CD4-positive, alpha-beta T cell treated with Interferon gamma for 1 hour (primary cell): ENCODE results near the gene SREBF1.

Experiments used
- DNase-seq: peaks from one replicate; pipeline ENCODE4 v3.0.0-alpha.2; 2020

The SREBF1 gene

DNA sequence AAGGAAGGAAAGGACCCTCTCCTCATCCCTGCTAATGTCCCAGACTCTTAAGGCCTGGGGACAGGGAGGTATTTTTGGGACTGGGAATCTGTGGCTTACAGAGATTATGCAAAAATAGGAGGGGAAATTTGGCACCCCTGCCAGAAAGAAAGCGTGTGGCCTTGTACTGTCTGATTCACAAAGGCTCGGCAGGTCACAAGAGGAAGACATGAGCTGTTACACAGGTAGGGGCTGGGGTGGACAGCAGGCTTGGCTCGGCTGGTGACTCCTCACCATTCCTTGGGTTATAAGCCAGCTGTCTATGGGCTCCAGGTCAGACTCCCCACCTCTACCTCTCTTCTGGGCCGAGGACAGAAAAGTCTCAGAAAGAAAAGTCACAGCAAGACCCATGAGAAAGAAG is 20.7 kb upstream of the SREBF1 start:
- no peak for DNase-seq

- no peak for DNase-seq
Measured at GRCh38 chr17:17856386-17856785, 19.6 kb upstream of the SREBF1 start.

GRCh38 chr17:17855976-17856375 is 19.2 kb upstream of the SREBF1 start:
- DNase-seq = no peak

DNA sequence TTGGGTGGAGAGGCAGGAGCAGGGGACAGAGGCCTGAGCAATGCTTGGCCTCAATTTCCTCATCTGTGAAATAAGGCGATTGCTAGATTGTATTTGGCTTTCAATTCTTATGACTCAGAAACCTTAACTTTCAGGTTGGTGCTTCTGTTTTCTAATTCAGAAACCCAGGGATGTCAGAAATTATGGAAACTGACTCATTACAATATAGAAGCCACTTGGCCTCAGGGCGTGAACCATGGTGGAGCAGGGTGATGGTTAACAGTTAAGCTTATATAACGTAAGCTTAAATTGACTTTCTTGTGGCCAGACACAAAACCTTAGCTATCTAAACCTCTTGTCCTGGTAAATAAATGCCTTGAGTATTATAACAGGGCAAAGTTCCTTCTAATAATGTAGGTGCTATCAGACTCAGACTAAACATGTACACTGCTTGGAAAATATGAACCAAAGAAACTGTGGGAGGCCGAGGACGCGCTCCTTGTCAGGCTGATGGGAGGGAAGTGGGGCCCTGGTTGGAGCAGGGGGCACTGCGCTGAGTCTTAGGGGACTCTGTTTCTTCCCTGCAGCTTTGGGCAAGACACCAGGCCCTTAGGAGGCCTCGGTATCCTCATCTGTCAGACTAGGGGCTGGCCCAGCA is 17.1 kb upstream of the SREBF1 start:
- DNase-seq = no peak

- DNase-seq = no peak
Measured at GRCh38 chr17:17852930-17853329, 16.1 kb upstream of the SREBF1 start.

DNA sequence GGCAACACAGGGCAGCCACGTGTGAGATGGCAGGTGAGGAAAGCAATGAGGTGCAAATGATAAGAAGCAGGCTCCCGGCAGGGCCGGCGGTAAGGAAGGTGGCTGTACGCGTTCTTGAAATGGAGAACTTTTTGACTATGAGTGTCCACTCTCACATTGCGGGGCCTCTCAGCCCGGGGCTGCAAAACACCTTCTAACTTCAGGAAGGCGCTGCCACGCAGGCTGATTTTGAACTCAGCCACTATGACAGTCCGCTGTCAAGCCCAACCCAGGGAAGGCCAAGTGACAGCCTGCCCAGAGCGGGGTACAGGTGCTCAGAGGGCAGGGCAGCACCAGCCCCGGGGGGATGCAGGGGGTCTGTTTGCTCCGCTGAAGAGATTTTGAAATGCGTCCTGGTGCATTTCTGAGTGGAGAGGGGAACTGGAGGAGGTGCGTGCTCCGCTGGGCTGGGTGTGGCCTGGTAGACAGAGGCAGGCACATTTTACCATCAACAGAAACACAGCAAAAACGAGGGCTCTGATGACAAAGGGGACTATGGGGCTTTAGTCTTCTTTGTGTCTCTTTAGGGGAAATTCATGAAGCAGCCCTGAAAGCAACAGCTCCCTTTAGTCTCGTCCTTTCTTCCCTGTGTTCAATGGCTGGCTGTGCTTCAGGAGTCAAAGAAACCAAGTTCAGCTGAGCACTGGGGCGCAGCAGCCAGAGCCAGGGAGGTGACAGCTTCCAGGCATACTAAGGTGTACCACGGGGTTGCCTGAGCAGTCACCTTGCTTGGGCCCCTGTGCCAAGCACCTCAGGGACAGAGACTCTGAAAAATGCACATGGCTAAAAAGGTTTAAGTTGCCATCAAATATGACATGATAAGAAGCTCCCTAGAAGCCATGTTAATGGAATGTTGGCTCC is 14.6 kb upstream of the SREBF1 start:
- DNase-seq = no peak

GRCh38 chr17:17849845-17850373 is 13.1 kb upstream of the SREBF1 start:
- DNase-seq = peak; percentile 74

DNA sequence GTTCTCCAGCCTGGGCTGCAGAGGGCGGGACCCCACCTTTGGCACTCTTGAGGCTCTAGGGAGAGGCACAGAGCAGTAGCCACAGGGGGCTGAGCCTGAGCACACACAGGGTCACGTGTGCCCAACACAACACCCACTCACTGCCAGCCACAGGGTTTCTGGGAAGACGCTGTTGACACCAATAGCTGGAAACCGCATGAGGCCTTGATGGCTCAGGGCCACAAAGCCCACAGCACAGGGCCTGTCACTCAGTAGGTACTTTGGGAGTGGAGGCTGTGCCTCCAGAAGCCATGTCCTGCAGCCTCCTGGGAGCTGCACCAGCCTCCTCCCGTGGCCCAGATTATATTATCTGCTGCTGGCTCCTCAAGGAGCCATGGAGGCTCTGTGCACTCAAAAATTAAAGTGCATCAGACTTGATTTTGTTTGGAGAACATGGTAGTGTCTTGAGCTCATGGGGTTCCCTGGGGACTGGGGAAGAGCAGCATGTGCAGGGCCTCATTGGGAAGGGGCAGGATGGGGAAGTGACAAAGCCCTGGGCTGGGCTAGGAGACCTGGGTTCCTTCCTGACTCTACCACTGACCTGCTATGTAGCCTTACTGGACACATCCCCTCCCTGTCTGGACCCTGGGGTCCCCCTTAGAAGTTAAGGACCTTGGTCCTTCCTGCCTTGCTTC is 12.5 kb upstream of the SREBF1 start:
- peak; percentile 85 for DNase-seq

DNA sequence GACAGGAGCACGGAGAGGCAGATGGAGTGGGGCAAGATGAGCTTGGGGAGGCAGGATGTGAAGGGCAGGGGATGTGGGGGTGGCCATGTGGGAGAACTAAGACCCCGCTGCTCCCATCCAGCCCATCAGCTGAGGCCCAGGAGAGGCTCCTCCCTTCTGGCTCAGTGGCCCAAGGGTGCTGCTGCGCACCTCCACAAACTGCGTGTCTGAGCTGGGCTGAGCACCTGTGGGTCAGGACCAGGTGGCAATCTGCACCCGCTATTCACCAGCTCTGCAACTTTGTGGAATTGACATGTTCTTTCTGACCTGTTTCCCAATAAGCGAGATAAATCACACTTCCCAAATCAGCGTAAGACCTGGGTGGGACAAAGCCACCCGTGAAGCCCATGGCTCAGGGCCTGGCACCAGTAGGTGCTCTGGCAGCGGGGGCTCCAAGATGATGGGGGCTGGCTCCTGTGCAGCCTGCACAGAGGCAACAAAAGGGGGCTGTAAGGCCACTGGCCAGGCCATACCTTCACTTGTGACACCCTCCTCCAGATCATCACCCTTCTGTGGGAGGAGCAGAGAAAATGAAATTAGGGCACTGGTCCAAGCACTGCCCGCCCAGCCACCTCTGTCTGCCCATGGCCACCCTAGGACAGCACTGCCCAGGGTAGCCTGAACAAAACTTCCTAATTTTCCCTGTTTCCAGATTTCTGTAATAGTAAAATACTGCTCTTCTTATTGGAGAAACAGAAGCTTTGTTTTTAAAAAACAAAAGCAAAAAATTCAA is 11.7 kb upstream of the SREBF1 start:
- no peak for DNase-seq

DNA sequence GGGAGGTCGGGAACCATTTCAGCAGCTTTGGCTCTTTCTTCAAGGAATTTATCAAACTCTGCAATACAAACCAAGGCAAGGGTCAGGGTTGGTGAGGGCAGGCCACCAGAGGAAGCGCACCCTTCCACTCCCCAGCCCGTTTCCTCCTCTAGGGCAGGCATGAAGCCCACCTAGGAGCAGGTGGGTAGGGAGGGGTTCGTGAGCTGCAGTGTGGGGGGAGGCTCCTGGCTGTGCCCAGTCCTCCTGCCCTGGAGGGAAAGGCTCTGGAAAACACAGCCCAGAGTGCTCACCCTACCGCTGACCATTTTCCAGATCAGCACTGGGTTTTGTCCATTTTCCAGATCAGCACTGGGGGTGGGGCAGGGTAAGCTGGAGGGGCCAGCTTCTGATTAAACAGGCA is 10.9 kb upstream of the SREBF1 start:
- no peak for DNase-seq

DNA sequence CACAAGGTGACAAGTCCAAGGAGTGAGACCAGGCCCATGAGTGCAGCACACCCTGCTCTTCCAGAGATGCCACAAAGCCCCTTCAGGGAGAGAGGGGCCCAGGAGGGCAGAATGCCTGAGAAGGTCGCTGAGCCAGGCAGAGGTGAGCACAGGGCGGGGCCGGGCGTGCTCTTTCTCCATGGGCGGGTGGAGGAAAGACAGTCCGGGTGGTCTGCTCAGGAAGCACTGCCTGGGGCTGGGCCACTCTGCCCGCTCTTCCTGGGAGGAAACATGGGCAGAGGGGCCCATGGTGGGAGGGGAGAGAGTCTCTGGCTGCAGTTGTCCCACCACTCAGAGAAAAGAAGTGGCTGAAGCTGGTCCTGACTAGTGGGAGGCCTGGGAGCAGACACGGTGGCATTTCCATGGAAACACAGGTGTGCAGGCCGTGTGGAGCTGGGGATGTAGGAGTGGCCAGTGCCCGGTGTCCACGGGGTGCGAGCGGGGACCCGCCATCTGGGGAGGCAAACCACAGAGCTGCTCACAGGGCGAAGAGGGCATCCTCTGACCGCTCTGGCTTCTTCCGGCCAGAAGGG is 10.4 kb upstream of the SREBF1 start:
- no peak for DNase-seq

DNA sequence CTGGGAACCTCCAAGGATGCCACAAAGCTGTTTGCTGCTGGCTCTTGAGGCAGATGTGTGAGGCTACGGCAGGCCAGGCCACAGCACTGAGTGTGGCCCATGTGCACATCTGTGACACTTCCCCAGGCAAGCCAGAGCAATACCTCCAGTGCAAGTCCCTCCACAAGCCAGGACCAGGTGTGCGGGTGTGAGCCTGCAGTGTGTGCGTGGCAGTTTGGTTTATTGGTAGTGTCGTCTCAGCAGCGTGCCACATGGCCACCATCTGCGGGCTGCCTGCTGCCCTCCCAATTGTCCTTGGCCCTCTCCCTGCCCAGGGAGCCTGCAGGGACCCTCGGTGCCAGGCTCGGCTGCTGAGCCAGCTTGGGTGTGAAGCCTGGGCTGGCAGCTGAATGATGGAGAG is 9.9 kb upstream of the SREBF1 start:
- DNase-seq = no peak

GRCh38 chr17:17846003-17846402 is 9.2 kb upstream of the SREBF1 start:
- no peak for DNase-seq

DNA sequence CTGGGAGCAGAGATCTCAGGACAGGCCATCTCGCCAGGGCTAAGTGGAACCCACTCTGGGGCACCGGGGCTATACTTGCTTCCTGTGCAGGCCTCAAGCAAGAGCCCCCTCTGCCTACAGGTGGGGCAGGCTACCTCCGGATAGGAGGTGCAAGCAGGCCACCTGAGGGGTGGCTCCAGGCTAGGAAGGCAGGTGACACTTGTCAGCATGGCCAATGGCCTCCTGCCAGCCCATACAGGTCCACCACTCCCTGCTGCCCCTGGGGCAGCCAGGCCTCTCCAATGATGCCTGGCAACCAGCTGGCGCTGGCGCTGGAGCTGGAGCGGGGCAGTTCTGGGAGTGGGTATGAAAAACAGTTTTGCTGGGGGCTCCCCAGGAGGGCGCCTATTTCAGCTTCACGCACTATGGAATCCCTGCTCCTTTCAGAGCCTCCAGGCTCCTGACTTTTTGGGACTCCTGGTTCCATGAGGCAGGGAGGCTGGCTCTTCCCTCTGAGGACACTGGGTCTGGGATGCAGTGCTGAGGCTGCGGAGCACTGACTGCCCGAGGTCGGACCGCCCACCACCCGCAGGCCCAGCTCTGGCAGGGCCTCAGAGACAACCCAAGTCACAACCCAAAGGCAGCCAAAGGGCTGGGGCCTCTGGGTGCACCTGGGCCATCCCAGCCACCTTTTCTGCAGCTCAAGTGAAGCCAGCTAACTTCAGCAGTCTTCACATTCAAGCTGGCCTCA is 8.4 kb upstream of the SREBF1 start:
- no peak for DNase-seq

DNA sequence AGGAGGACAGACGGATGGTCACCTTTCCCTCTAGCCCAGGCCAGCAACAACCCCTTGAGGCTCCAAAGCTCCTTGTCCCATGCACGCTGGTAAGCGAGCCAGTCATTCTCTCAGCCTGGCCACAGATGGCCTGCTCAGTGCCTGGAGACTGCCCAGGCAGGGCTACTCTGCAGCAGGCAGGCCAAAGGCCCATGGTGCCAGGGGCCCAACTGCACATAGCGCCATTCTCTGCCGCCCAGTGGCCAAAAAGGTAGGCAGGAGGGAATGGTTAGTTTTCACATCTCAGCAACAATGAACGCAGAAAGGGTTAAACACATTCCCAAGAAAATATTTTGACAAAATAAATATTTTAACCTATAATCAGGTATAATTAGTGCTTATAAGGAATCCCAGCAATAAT is 7.7 kb upstream of the SREBF1 start:
- no peak for DNase-seq

DNA sequence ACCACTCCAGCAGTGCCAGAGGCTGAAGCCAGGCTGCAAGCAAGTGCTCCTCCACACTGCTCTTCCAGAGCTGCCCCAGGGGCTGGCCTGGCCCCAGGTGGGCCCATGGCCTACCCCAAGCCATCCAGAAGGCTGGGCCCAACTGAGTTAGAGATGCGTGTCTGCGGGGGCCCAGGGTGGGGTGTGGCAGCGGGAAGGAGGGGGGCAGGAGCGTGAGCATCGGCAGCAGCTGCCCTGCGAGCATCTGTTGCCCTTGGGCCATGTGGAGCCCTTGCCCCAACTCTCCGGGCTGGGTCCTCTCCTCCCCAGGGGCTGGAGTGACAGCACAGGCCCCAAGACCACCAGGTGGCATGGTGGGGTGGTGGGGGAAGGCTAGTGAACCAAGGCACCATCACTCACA is 7.3 kb upstream of the SREBF1 start:
- DNase-seq = no peak

DNA sequence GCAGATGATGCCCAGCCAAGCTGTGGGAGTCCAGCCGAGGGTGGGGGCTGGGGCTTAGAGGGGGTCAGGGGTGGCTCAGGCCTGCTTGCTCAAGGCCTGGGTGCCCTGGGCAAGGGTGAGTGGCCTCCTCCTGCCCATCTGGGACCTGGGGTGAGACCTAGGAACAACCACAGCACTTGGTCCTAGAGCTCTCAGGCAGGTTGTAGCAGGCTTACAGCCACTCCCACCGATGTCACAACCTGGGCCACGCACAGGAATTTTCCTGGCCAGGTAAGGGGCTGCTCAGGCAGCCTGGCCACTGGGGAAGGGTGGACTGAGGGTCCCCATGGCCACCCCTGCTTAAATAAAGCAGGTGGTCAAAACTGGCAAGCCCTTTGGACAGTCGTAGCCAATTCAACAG is 6.3 kb upstream of the SREBF1 start:
- no peak for DNase-seq

GRCh38 chr17:17842111-17842876 is 5.5 kb upstream of the SREBF1 start:
- DNase-seq = no peak

- no peak for DNase-seq
Measured at GRCh38 chr17:17841601-17842025, 4.8 kb upstream of the SREBF1 start.

GRCh38 chr17:17840751-17841591 is 4.2 kb upstream of the SREBF1 start:
- no peak for DNase-seq
